GM23338 (cell line): ENCODE data around the gene TBCE. TPM values are rescaled to one million over a fixed set of nuclear protein-coding genes. Genes with fewer than 3 reads are reported as not detected.

Experiments used
- ATAC-seq: fragments of 200-7000 bp; cut with Tn5 transposase; 3 replicates; pipeline ENCODE4 v1.9.1; 2020
- DNase-seq: peaks from one replicate; pipeline ENCODE4 v3.0.0-alpha.2; 2015; ENCODE audit warnings: low spot score
- H2AFZ ChIP-seq: fragments of 200-600 bp; sonication (generic); 2 replicates; pipeline ENCODE4 v1.8.0; 2016; ENCODE audit warnings: antibody characterized with exemption, mild to moderate bottlenecking, moderate library complexity
- H3F3A ChIP-seq: fragments of 200-600 bp; sonication (generic); replicated peaks from 2 replicates; pipeline ENCODE4 v1.8.0; 2017; ENCODE audit warnings: antibody characterized with exemption, mixed run types, low read depth
- H3K27ac ChIP-seq: fragments of 200-600 bp; sonication (generic); 2 replicates; pipeline ENCODE4 v1.6.1; 2016; ENCODE audit warnings: low read depth
- H3K27me3 ChIP-seq: fragments of 200-600 bp; sonication (generic); 2 replicates; pipeline ENCODE4 v1.8.0; 2016; ENCODE audit warnings: mild to moderate bottlenecking, mixed run types, moderate library complexity; ENCODE audit not compliant: insufficient read depth
- H3K36me3 ChIP-seq: fragments of 200-600 bp; sonication (generic); 2 replicates; pipeline ENCODE4 v1.8.0; 2016; ENCODE audit warnings: mild to moderate bottlenecking; ENCODE audit not compliant: insufficient read depth
- H3K4me1 ChIP-seq: fragments of 200-600 bp; sonication (generic); 2 replicates; pipeline ENCODE4 v1.8.0; 2016; ENCODE audit warnings: mild to moderate bottlenecking, moderate library complexity; ENCODE audit not compliant: insufficient read depth
- H3K4me2 ChIP-seq: fragments of 200-600 bp; sonication (generic); 2 replicates; pipeline ENCODE4 v1.7.1; 2017; ENCODE audit warnings: mixed run types
- H3K4me3 ChIP-seq: fragments of 200-600 bp; sonication (generic); 2 replicates; pipeline ENCODE4 v1.6.1; 2016; ENCODE audit warnings: mixed run types
- H3K79me2 ChIP-seq: fragments of 200-600 bp; sonication (generic); replicated peaks from 2 replicates; pipeline ENCODE4 v1.8.0; 2017; ENCODE audit warnings: mild to moderate bottlenecking; ENCODE audit not compliant: insufficient read depth
- H3K9me2 ChIP-seq: fragments of 200-600 bp; sonication (generic); 2 replicates; pipeline ENCODE4 v1.8.0; 2017; ENCODE audit not compliant: insufficient read depth
- H4K20me1 ChIP-seq: fragments of 200-600 bp; sonication (generic); replicated peaks from 2 replicates; pipeline ENCODE4 v1.8.0; 2017; ENCODE audit warnings: mild to moderate bottlenecking; ENCODE audit not compliant: insufficient read depth
- H3K27ac Mint-ChIP-seq: 2 replicates; pipeline ENCODE4 v1.8.0; 2020; ENCODE audit warnings: inconsistent platforms, mild to moderate bottlenecking, moderate library complexity, mixed read lengths
- H3K27me3 Mint-ChIP-seq: 3 replicates; pipeline ENCODE4 v1.8.0; 2022; ENCODE audit warnings: low read depth, mild to moderate bottlenecking, moderate library complexity, mixed read lengths, inconsistent platforms; ENCODE audit not compliant: insufficient read depth, poor library complexity
- H3K36me3 Mint-ChIP-seq: 3 replicates; pipeline ENCODE4 v1.8.0; 2021; ENCODE audit warnings: low read depth, mild to moderate bottlenecking, inconsistent platforms, moderate library complexity, mixed read lengths
- H3K4me1 Mint-ChIP-seq: 3 replicates; pipeline ENCODE4 v1.8.0; 2020; ENCODE audit warnings: mild to moderate bottlenecking, inconsistent platforms, mixed read lengths
- H3K4me3 Mint-ChIP-seq: 3 replicates; pipeline ENCODE4 v1.8.0; 2021; ENCODE audit warnings: moderate library complexity, mild to moderate bottlenecking, inconsistent platforms, mixed read lengths
- H3K9me3 Mint-ChIP-seq: 3 replicates; pipeline ENCODE4 v1.8.0; 2020; ENCODE audit warnings: moderate library complexity, mild to moderate bottlenecking, inconsistent platforms, mixed read lengths
- CREB1 ChIP-seq: fragments of 250-450 bp; sonication (Bioruptor Pico); IDR thresholded peaks from 2 replicates; pipeline ENCODE4 v1.5.0; 2020; ENCODE audit warnings: low read depth, mild to moderate bottlenecking, moderate library complexity
- CTCF ChIP-seq, 2 experiments: fragments of 200-600 bp in 1 of 2; sonication (generic) in 1 of 2; conservative IDR thresholded peaks; 2 replicates each; pipeline versions ENCODE4 v1.5.1 to v1.6.1; 2016 to 2017; ENCODE audit warnings: antibody characterized with exemption in 2 of 2, low read depth in 2 of 2, mild to moderate bottlenecking in 2 of 2, moderate library complexity in 1 of 2
- ETS1 ChIP-seq: IDR thresholded peaks from 2 replicates; pipeline ENCODE4 v1.6.1; 2016; ENCODE audit warnings: antibody characterized with exemption
- EZH2 ChIP-seq: fragments of 200-600 bp; sonication (generic); IDR thresholded peaks from one replicate; pipeline ENCODE4 v1.8.0; 2017; ENCODE audit warnings: antibody characterized with exemption, mild to moderate bottlenecking, low read depth; ENCODE audit not compliant: unreplicated experiment
- EZH2phosphoT487 ChIP-seq: fragments of 200-600 bp; sonication (generic); IDR thresholded peaks from one replicate; pipeline ENCODE4 v1.8.1; 2018; ENCODE audit warnings: antibody characterized with exemption; ENCODE audit not compliant: unreplicated experiment
- JUNB ChIP-seq: IDR thresholded peaks from one replicate; pipeline ENCODE4 v1.6.1; 2016; ENCODE audit warnings: antibody characterized with exemption; ENCODE audit not compliant: unreplicated experiment
- NANOG ChIP-seq: IDR thresholded peaks from 2 replicates; pipeline ENCODE4 v1.6.1; 2016; ENCODE audit warnings: antibody characterized with exemption, borderline replicate concordance
- POLR2AphosphoS5 ChIP-seq: IDR thresholded peaks from 2 replicates; pipeline ENCODE4 v1.6.1; 2016; ENCODE audit warnings: antibody characterized with exemption, low read depth
- REST ChIP-seq: IDR thresholded peaks from one replicate; pipeline ENCODE4 v1.6.1; 2018; ENCODE audit warnings: antibody characterized with exemption; ENCODE audit not compliant: unreplicated experiment
- ZNF114 ChIP-seq: fragments of 250-450 bp; sonication (Bioruptor Pico); IDR thresholded peaks from 2 replicates; pipeline ENCODE4 v1.5.0; 2020; ENCODE audit warnings: mild to moderate bottlenecking, moderate library complexity
- ZNF331 ChIP-seq: fragments of 250-450 bp; sonication (Bioruptor Pico); IDR thresholded peaks from 2 replicates; pipeline ENCODE4 v1.5.0; 2020; ENCODE audit warnings: low read depth, mild to moderate bottlenecking, moderate library complexity
- polyA plus RNA-seq: library from polyadenylated mRNA; unstranded; fragments of >200 nt; fragmentation: Nextera tagmentation; extraction: Ambion mirVana; gene quantifications from 2 replicates; pipeline ENCODE4 v1.2.1, GENCODE V29; 2016
- total RNA-seq: library from RNA; depleted of rRNA; stranded (reverse); fragments of >200 nt; shearing (Covaris generic); gene quantifications from 2 replicates; pipeline ENCODE4 v1.2.3, GENCODE V29; 2014

TBCE gene
- total and polyA plus RNA-seq, 2 experiments from 2014 or later = 42.7 to 64.8 TPM

- TF ChIP-seq CTCF (conservative IDR thresholded peaks at IDR 0.05; ENCODE audit: low read depth in 2 of 2) = no peak
- TF ChIP-seq ZNF114 (CRISPR knock-in tag) = no peak
- no peak for TF ChIP-seq ETS1
- no peak for TF ChIP-seq REST
- no peak for TF ChIP-seq CREB1 (CRISPR knock-in tag)
- no peak for TF ChIP-seq JUNB
- no peak for TF ChIP-seq POLR2AphosphoS5
- TF ChIP-seq ZNF331 (CRISPR knock-in tag) = no peak
- no peak for TF ChIP-seq NANOG
- TF ChIP-seq EZH2 = no peak
Observed at GRCh38 chr1:235442788-235443429, 75.7 kb downstream of the TBCE start (continued).

DNA sequence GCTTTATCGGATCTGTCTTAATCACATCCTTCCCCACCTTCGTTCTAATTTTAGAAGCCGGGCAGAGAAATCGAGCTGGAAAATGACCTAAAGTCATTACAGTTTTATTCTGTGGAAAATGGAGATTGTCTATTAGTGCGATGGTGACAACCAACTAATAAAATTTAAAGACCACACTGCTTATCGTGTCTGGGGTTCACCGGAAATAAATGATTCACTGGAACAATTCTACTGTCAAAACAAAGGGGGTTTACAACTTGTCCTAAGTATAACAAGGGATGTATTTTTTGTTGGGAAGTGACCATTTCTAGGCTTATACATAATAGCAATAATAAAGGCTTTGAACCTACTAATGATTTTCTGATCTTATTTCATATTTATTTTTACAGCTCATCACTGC lies 81.4 kb downstream of the TBCE start:
- Mint-ChIP-seq H3K9me3 (no peaks in the 10 kb centered on the region), H3K4me3 (no peak overlapping the region), H3K4me1 (peaks cover 3% of the 10 kb centered on the region; the same call in 2 of the 3 replicates), H3K36me3 (peaks cover 74% of the 10 kb centered on the region), H3K27ac (no peak overlapping the region), H3K27me3 (peaks cover 4% of the 10 kb centered on the region)
- no peak overlapping the region for H3K4me3 ChIP-seq
- H3F3A ChIP-seq = peaks cover 6% of the 10 kb centered on the region; the same call in 1 of the 2 replicates
- H3K27me3 ChIP-seq = no peaks in the 10 kb centered on the region
- DNase-seq (no peak), ATAC-seq (no peak)
- H3K27ac ChIP-seq = no peak overlapping the region
- H2AFZ ChIP-seq = no peak overlapping the region
- no peaks in the 10 kb centered on the region for H3K79me2 ChIP-seq
- no peaks in the 10 kb centered on the region; the same call in 1 of the 2 replicates for H4K20me1 ChIP-seq
- H3K4me2 ChIP-seq = no peak overlapping the region
- H3K36me3 ChIP-seq = peaks cover 42% of the 10 kb centered on the region
- H3K9me2 ChIP-seq = no peaks in the 10 kb centered on the region
- no peaks in the 10 kb centered on the region for H3K4me1 ChIP-seq
- TF ChIP-seq REST (no peak), POLR2AphosphoS5 (no peak), ETS1 (no peak), ZNF114 (CRISPR knock-in tag) (no peak), JUNB (no peak), CTCF (conservative IDR thresholded peaks at IDR 0.05; ENCODE audit: low read depth in 2 of 2) (no peak), CREB1 (CRISPR knock-in tag) (no peak), EZH2 (no peak), EZH2phosphoT487 (no peak), ZNF331 (CRISPR knock-in tag) (no peak)
